Measurements from ENCODE around the gene TRIM54.

Gene TRIM54

DNA sequence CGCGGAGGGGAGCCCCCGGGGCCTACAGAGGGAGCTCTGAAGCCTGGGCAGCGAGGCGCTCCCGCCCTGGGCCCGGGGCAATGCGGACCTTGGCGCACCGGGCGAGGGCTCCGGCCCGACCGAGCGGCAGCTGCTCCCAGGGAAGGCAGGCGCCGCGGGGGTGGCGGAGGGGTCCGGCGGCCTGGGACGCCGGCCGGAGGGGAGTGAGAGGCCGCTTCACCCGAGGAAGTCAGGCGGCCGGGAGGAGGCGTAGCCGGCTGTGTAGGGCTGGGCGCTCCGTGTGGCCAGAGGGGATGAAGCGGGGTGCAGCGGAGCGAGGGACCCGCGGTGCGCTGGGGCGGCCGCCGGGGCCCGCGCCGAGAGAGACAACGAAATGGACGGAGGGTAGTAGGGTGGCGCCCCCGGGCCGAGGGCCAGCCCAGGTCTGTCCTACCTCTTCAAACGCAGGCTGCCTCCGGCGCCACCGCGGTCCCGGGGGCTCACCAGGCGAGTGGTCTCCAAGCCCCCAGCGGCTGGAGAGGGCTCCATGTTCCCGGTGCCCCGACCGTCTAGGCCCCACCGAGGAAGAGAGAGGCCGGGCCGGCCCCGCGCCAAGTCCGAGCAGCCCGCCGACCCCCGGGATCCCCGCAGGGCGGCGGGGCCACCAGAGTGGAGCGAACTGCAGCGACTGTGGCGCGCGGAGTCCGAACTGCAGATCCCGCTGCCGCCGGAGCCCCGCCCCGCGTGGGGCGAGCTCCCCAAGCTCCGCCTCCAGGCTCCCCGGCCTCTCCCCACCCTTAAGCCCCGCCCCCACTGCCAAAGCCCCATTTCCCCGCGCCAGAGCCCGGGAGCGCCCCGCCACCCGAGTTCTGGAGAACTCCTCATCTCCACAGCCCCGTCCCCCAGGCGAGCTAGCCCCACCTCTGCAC, 19.6 kb upstream of the TRIM54 start, which contains the start of gene SLC30A3 (continued):
- TF ChIP-seq KLF7 (tag by site-specific recombination; IDR thresholded peaks at IDR 0.05; ENCODE audit: borderline replicate concordance) (no peak), OSR2 (tag by site-specific recombination; IDR thresholded peaks at IDR 0.05) (no peak), IKZF3 (tag by site-specific recombination; IDR thresholded peaks at IDR 0.05) (no peak), ZNF610 (tag by site-specific recombination; IDR thresholded peaks at IDR 0.05; ENCODE audit: borderline replicate concordance) (no peak), ZNF404 (tag by site-specific recombination; IDR thresholded peaks at IDR 0.05) (no peak), ZNF514 (tag by site-specific recombination; IDR thresholded peaks at IDR 0.05) (no peak), ZNF354C (tag by site-specific recombination; IDR thresholded peaks at IDR 0.05; ENCODE audit: borderline replicate concordance, low read depth) (no peak), YY2 (tag by site-specific recombination; IDR thresholded peaks at IDR 0.05) (no peak), ZNF2 (tag by site-specific recombination; IDR thresholded peaks at IDR 0.05) (no peak), ZNF169 (tag by site-specific recombination; IDR thresholded peaks at IDR 0.05) (no peak), KLF16 (tag by site-specific recombination; IDR thresholded peaks at IDR 0.05) (no peak), MEIS1 (CRISPR knock-in tag; IDR thresholded peaks at IDR 0.05; ENCODE audit: borderline replicate concordance) (no peak), ZNF585B (tag by site-specific recombination; IDR thresholded peaks at IDR 0.05) (no peak), ZBTB21 (tag by site-specific recombination; IDR thresholded peaks at IDR 0.05) (no peak), ZNF23 (tag by site-specific recombination; IDR thresholded peaks at IDR 0.05; ENCODE audit: borderline replicate concordance) (no peak), SP3 (tag by site-specific recombination; IDR thresholded peaks at IDR 0.05) (peak; percentile 82), OVOL3 (tag by site-specific recombination; IDR thresholded peaks at IDR 0.05) (no peak)
- TF ChIP-seq, protein P1, sequence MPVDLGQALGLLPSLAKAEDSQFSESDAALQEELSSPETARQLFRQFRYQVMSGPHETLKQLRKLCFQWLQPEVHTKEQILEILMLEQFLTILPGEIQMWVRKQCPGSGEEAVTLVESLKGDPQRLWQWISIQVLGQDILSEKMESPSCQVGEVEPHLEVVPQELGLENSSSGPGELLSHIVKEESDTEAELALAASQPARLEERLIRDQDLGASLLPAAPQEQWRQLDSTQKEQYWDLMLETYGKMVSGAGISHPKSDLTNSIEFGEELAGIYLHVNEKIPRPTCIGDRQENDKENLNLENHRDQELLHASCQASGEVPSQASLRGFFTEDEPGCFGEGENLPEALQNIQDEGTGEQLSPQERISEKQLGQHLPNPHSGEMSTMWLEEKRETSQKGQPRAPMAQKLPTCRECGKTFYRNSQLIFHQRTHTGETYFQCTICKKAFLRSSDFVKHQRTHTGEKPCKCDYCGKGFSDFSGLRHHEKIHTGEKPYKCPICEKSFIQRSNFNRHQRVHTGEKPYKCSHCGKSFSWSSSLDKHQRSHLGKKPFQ (tag by site-specific recombination; IDR thresholded peaks at IDR 0.05), result no peak
- TF ChIP-seq, protein P2, sequence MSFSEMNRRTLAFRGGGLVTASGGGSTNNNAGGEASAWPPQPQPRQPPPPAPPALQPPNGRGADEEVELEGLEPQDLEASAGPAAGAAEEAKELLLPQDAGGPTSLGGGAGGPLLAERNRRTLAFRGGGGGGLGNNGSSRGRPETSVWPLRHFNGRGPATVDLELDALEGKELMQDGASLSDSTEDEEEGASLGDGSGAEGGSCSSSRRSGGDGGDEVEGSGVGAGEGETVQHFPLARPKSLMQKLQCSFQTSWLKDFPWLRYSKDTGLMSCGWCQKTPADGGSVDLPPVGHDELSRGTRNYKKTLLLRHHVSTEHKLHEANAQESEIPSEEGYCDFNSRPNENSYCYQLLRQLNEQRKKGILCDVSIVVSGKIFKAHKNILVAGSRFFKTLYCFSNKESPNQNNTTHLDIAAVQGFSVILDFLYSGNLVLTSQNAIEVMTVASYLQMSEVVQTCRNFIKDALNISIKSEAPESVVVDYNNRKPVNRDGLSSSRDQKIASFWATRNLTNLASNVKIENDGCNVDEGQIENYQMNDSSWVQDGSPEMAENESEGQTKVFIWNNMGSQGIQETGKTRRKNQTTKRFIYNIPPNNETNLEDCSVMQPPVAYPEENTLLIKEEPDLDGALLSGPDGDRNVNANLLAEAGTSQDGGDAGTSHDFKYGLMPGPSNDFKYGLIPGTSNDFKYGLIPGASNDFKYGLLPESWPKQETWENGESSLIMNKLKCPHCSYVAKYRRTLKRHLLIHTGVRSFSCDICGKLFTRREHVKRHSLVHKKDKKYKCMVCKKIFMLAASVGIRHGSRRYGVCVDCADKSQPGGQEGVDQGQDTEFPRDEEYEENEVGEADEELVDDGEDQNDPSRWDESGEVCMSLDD (tag by site-specific recombination; IDR thresholded peaks at IDR 0.05), result 0 out of 2 replicates have a peak, but pooled peaks have one; percentile 35
- TF ChIP-seq, protein P3, sequence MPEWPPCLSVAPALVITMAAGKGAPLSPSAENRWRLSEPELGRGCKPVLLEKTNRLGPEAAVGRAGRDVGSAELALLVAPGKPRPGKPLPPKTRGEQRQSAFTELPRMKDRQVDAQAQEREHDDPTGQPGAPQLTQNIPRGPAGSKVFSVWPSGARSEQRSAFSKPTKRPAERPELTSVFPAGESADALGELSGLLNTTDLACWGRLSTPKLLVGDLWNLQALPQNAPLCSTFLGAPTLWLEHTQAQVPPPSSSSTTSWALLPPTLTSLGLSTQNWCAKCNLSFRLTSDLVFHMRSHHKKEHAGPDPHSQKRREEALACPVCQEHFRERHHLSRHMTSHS (tag by site-specific recombination; IDR thresholded peaks at IDR 0.05), result no peak
- TF ChIP-seq, protein P4, sequence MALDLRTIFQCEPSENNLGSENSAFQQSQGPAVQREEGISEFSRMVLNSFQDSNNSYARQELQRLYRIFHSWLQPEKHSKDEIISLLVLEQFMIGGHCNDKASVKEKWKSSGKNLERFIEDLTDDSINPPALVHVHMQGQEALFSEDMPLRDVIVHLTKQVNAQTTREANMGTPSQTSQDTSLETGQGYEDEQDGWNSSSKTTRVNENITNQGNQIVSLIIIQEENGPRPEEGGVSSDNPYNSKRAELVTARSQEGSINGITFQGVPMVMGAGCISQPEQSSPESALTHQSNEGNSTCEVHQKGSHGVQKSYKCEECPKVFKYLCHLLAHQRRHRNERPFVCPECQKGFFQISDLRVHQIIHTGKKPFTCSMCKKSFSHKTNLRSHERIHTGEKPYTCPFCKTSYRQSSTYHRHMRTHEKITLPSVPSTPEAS (tag by site-specific recombination; IDR thresholded peaks at IDR 0.05), result no peak
- TF ChIP-seq, protein P5, sequence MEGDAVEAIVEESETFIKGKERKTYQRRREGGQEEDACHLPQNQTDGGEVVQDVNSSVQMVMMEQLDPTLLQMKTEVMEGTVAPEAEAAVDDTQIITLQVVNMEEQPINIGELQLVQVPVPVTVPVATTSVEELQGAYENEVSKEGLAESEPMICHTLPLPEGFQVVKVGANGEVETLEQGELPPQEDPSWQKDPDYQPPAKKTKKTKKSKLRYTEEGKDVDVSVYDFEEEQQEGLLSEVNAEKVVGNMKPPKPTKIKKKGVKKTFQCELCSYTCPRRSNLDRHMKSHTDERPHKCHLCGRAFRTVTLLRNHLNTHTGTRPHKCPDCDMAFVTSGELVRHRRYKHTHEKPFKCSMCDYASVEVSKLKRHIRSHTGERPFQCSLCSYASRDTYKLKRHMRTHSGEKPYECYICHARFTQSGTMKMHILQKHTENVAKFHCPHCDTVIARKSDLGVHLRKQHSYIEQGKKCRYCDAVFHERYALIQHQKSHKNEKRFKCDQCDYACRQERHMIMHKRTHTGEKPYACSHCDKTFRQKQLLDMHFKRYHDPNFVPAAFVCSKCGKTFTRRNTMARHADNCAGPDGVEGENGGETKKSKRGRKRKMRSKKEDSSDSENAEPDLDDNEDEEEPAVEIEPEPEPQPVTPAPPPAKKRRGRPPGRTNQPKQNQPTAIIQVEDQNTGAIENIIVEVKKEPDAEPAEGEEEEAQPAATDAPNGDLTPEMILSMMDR (tag by site-specific recombination; IDR thresholded peaks at IDR 0.05), result peak; percentile 86
- TF ChIP-seq, protein P6, sequence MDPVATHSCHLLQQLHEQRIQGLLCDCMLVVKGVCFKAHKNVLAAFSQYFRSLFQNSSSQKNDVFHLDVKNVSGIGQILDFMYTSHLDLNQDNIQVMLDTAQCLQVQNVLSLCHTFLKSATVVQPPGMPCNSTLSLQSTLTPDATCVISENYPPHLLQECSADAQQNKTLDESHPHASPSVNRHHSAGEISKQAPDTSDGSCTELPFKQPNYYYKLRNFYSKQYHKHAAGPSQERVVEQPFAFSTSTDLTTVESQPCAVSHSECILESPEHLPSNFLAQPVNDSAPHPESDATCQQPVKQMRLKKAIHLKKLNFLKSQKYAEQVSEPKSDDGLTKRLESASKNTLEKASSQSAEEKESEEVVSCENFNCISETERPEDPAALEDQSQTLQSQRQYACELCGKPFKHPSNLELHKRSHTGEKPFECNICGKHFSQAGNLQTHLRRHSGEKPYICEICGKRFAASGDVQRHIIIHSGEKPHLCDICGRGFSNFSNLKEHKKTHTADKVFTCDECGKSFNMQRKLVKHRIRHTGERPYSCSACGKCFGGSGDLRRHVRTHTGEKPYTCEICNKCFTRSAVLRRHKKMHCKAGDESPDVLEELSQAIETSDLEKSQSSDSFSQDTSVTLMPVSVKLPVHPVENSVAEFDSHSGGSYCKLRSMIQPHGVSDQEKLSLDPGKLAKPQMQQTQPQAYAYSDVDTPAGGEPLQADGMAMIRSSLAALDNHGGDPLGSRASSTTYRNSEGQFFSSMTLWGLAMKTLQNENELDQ (tag by site-specific recombination; IDR thresholded peaks at IDR 0.05; ENCODE audit: low read depth), result no peak
- TF ChIP-seq, protein P7, sequence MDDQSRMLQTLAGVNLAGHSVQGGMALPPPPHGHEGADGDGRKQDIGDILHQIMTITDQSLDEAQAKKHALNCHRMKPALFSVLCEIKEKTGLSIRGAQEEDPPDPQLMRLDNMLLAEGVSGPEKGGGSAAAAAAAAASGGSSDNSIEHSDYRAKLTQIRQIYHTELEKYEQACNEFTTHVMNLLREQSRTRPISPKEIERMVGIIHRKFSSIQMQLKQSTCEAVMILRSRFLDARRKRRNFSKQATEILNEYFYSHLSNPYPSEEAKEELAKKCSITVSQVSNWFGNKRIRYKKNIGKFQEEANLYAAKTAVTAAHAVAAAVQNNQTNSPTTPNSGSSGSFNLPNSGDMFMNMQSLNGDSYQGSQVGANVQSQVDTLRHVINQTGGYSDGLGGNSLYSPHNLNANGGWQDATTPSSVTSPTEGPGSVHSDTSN (CRISPR knock-in tag; IDR thresholded peaks at IDR 0.05), result 0 out of 2 replicates have a peak, but pooled peaks have one; percentile 18
- TF ChIP-seq, protein P8, sequence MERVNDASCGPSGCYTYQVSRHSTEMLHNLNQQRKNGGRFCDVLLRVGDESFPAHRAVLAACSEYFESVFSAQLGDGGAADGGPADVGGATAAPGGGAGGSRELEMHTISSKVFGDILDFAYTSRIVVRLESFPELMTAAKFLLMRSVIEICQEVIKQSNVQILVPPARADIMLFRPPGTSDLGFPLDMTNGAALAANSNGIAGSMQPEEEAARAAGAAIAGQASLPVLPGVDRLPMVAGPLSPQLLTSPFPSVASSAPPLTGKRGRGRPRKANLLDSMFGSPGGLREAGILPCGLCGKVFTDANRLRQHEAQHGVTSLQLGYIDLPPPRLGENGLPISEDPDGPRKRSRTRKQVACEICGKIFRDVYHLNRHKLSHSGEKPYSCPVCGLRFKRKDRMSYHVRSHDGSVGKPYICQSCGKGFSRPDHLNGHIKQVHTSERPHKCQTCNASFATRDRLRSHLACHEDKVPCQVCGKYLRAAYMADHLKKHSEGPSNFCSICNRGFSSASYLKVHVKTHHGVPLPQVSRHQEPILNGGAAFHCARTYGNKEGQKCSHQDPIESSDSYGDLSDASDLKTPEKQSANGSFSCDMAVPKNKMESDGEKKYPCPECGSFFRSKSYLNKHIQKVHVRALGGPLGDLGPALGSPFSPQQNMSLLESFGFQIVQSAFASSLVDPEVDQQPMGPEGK (tag by site-specific recombination; IDR thresholded peaks at IDR 0.05), result peak; percentile 80
